NB4 (cell line): ENCODE data around the gene TNP1.

Experiments
- CTCF ChIP-seq: IDR thresholded peaks from one replicate; pipeline ENCODE4 v1.5.1; 2012; ENCODE audit warnings: low read depth, low read length
- MYC ChIP-seq: IDR thresholded peaks from 2 replicates; pipeline ENCODE4 v1.6.1; 2011; ENCODE audit warnings: low read depth, low read length
- POLR2A ChIP-seq: IDR thresholded peaks from 2 replicates; pipeline ENCODE4 v1.6.1; 2011; ENCODE audit warnings: mild to moderate bottlenecking; ENCODE audit not compliant: insufficient read length; ENCODE audit errors: extremely low read depth

GRCh38 chr2:216870508-216871332 lies 10.9 kb upstream of the TNP1 start:
- TF ChIP-seq CTCF = no peak
- no peak for TF ChIP-seq POLR2A
- TF ChIP-seq MYC = no peak
